Measurements from ENCODE around the gene NTN4. TPM values are rescaled to one million over a fixed set of nuclear protein-coding genes. Genes with fewer than 3 reads are reported as not detected.
"Not testable (repeated sequence)": the region's sequence is repeated elsewhere in the genome, so short reads cannot be mapped to it uniquely, and the experiment has no call there.

Gene NTN4
- total RNA-seq, 1 donor from 2014 or later = 20.9 TPM

DNA sequence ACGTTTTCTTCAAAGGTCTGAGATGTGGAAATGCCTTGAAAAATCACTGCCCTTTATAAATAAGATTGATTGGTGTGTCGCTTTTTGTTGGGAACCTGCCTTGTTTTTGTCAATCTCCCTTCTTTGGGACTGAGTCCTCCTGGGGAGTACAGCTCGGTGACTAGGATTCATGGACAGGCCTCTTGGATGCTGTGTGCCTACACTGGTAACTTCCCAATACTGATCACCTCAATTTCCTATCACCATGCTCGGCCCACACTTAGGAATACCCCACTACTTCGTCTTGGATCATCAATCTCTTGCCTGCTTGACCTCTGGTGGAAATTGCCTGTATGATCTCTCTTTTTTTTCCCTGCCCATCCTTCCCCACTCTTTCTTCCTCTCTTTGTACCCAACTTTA lies 34.2 kb downstream of the NTN4 start:
- no peak overlapping the region for H3K9ac ChIP-seq (ENCODE audit: low read depth in 1 of 3, low read length in 3 of 3)
- no peaks in the 10 kb centered on the region for H3K9me3 ChIP-seq (ENCODE audit: control insufficient read depth in 3 of 3, low read length in 3 of 3)
- H3K27me3 ChIP-seq (ENCODE audit: control insufficient read depth in 3 of 3, insufficient read depth in 3 of 3, low read length in 3 of 3) = no peaks in the 10 kb centered on the region
- no peaks in the 10 kb centered on the region for H3K36me3 ChIP-seq (ENCODE audit: control insufficient read depth in 3 of 3, insufficient read depth in 3 of 3, low read length in 3 of 3)
- no peak overlapping the region for H3K27ac ChIP-seq (ENCODE audit: low read depth, low read length)
- H3K4me3 ChIP-seq (ENCODE audit: low read length in 3 of 3) = no peak overlapping the region
- no peaks in the 10 kb centered on the region for H3K4me1 ChIP-seq (ENCODE audit: control insufficient read depth in 3 of 3, insufficient read depth in 3 of 3, low read length in 3 of 3)

DNA sequence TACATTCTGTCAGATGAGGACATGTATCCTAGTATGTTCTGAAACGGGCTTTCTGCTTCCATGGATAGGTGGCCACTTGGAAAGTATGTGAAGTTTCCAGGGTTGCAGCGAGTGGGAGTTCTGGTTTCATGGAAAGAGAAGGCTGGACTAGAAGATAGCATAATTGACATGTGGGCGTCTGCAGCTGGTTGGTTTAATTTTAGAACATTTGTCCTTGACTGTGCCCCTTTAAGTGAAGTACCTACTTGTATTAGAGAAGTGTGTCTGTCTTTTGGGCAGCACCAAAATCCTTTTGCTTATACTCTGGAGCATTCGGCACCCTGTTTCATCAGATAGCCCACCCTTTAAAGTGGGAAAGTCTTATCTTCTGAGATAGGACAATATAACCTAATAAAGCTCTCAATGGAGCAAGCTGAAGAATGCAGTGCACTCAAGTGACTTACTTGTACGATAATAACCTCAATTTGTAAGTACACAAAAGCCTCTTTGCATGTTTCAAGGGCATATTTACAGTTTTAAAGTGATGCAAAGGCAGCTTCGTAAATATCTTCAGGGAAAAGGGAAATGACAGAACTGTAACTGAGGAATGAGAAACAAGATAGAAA lies 35.2 kb downstream of the NTN4 start:
- Histone ChIP-seq H3K4me3 (ENCODE audit: low read length in 3 of 3) (no peak overlapping the region), H3K4me1 (ENCODE audit: control insufficient read depth in 3 of 3, insufficient read depth in 3 of 3, low read length in 3 of 3) (no peaks in the 10 kb centered on the region), H3K27me3 (ENCODE audit: control insufficient read depth in 3 of 3, insufficient read depth in 3 of 3, low read length in 3 of 3) (no peaks in the 10 kb centered on the region), H3K9ac (ENCODE audit: low read depth in 1 of 3, low read length in 3 of 3) (no peak overlapping the region), H3K36me3 (ENCODE audit: control insufficient read depth in 3 of 3, insufficient read depth in 3 of 3, low read length in 3 of 3) (no peaks in the 10 kb centered on the region), H3K9me3 (ENCODE audit: control insufficient read depth in 3 of 3, low read length in 3 of 3) (no peaks in the 10 kb centered on the region), H3K27ac (ENCODE audit: low read depth, low read length) (peak overlapping the region; percentile 7)

GRCh38 chr12:95746062-95746461 lies 44.5 kb downstream of the NTN4 start:
- H3K4me3 ChIP-seq (ENCODE audit: low read length in 3 of 3); H3K36me3 ChIP-seq (ENCODE audit: control insufficient read depth in 3 of 3, insufficient read depth in 3 of 3, low read length in 3 of 3); H3K27ac ChIP-seq (ENCODE audit: low read depth, low read length); H3K27me3 ChIP-seq (ENCODE audit: control insufficient read depth in 3 of 3, insufficient read depth in 3 of 3, low read length in 3 of 3); H3K9ac ChIP-seq (ENCODE audit: low read depth in 1 of 3, low read length in 3 of 3); H3K9me3 ChIP-seq (ENCODE audit: control insufficient read depth in 3 of 3, low read length in 3 of 3); H3K4me1 ChIP-seq (ENCODE audit: control insufficient read depth in 3 of 3, insufficient read depth in 3 of 3, low read length in 3 of 3): not testable (repeated sequence)

DNA sequence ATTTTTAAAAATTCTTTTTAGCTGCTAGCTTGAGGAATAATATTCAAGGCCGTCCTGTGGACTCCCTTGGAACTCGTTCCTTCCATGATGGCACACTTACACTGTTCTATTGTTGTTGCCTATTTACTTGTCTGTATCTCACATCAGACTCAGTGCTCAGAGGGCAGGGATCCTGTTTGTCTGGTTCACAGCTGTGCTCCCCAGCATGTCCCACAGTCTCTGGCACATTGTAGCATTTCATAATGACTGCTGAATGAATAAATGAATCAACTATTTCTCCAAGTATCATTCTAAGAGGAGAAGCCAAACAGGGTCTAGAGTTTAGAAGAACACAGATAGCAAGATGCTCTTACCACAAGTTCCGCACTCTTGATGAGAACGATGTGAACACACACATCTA lies 48.0 kb downstream of the NTN4 start:
- peaks cover 0 to 5% (median 0%) of the 10 kb centered on the region in 3 donors for H3K36me3 ChIP-seq (ENCODE audit: control insufficient read depth in 3 of 3, insufficient read depth in 3 of 3, low read length in 3 of 3)
- H3K4me3 ChIP-seq (ENCODE audit: low read length in 3 of 3) = no peak overlapping the region
- no peak overlapping the region for H3K27ac ChIP-seq (ENCODE audit: low read depth, low read length)
- H3K9me3 ChIP-seq (ENCODE audit: control insufficient read depth in 3 of 3, low read length in 3 of 3) = peaks cover 0 to 6% (median 0%) of the 10 kb centered on the region in 3 donors
- peaks cover 4 to 5% (median 5%) of the 10 kb centered on the region in 3 donors for H3K4me1 ChIP-seq (ENCODE audit: control insufficient read depth in 3 of 3, insufficient read depth in 3 of 3, low read length in 3 of 3)
- H3K9ac ChIP-seq (ENCODE audit: low read depth in 1 of 3, low read length in 3 of 3) = no peak overlapping the region
- no peaks in the 10 kb centered on the region for H3K27me3 ChIP-seq (ENCODE audit: control insufficient read depth in 3 of 3, insufficient read depth in 3 of 3, low read length in 3 of 3)

GRCh38 chr12:95741635-95742034 lies 48.9 kb downstream of the NTN4 start:
- no peaks in the 10 kb centered on the region for H3K27me3 ChIP-seq (ENCODE audit: control insufficient read depth in 3 of 3, insufficient read depth in 3 of 3, low read length in 3 of 3)
- no peak overlapping the region for H3K4me3 ChIP-seq (ENCODE audit: low read length in 3 of 3)
- H3K9ac ChIP-seq (ENCODE audit: low read depth in 1 of 3, low read length in 3 of 3) = no peak overlapping the region
- H3K27ac ChIP-seq (ENCODE audit: low read depth, low read length) = no peak overlapping the region
- H3K4me1 ChIP-seq (ENCODE audit: control insufficient read depth in 3 of 3, insufficient read depth in 3 of 3, low read length in 3 of 3) = peaks cover 4 to 12% (median 9%) of the 10 kb centered on the region in 3 donors
- H3K9me3 ChIP-seq (ENCODE audit: control insufficient read depth in 3 of 3, low read length in 3 of 3) = peaks cover 0 to 6% (median 0%) of the 10 kb centered on the region in 3 donors
- peaks cover 0 to 6% (median 0%) of the 10 kb centered on the region in 3 donors for H3K36me3 ChIP-seq (ENCODE audit: control insufficient read depth in 3 of 3, insufficient read depth in 3 of 3, low read length in 3 of 3)

DNA sequence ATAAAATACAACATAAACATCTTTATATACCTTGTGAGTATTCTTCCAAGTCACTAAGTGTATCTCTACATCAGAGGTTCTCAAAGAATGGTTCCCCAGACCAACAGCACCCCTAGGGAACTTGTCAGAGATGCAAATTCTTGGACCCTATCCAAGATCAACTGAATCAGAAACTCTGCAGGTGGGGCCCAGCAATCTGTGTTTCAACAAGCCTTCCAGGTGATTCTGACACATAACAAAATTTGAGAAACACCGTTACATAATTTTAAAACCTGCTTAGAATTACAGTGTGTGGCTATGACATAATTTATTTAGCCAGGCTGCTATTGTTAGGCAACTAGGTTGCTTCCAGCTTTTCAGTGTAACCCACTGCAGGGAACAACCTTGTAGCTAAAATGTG lies 49.8 kb downstream of the NTN4 start:
- Histone ChIP-seq H3K4me1 (ENCODE audit: control insufficient read depth in 3 of 3, insufficient read depth in 3 of 3, low read length in 3 of 3) (peaks cover 7 to 14% (median 9%) of the 10 kb centered on the region in 3 donors), H3K27ac (ENCODE audit: low read depth, low read length) (no peak overlapping the region)

GRCh38 chr12:95739561-95740313 lies 50.8 kb downstream of the NTN4 start:
- no peaks in the 10 kb centered on the region for H3K27me3 ChIP-seq (ENCODE audit: control insufficient read depth in 3 of 3, insufficient read depth in 3 of 3, low read length in 3 of 3)
- H3K36me3 ChIP-seq (ENCODE audit: control insufficient read depth in 3 of 3, insufficient read depth in 3 of 3, low read length in 3 of 3) = peaks cover 0 to 3% (median 0%) of the 10 kb centered on the region in 3 donors
- peak overlapping the region in 1 of 3 donors; percentile 25 for H3K4me3 ChIP-seq (ENCODE audit: low read length in 3 of 3)
- no peaks in the 10 kb centered on the region for H3K9me3 ChIP-seq (ENCODE audit: control insufficient read depth in 3 of 3, low read length in 3 of 3)
- no peak overlapping the region for H3K9ac ChIP-seq (ENCODE audit: low read depth in 1 of 3, low read length in 3 of 3)
- peaks cover 7 to 14% (median 9%) of the 10 kb centered on the region in 3 donors for H3K4me1 ChIP-seq (ENCODE audit: control insufficient read depth in 3 of 3, insufficient read depth in 3 of 3, low read length in 3 of 3)
- H3K27ac ChIP-seq (ENCODE audit: low read depth, low read length) = peak overlapping the region; percentile 62

More for the DNA sequence above, 49.8 kb downstream of the NTN4 start:
- Histone ChIP-seq H3K36me3 (ENCODE audit: control insufficient read depth in 3 of 3, insufficient read depth in 3 of 3, low read length in 3 of 3) (peaks cover 0 to 3% (median 0%) of the 10 kb centered on the region in 3 donors), H3K27me3 (ENCODE audit: control insufficient read depth in 3 of 3, insufficient read depth in 3 of 3, low read length in 3 of 3) (no peaks in the 10 kb centered on the region), H3K9me3 (ENCODE audit: control insufficient read depth in 3 of 3, low read length in 3 of 3) (peaks cover 0 to 5% (median 0%) of the 10 kb centered on the region in 3 donors), H3K9ac (ENCODE audit: low read depth in 1 of 3, low read length in 3 of 3) (no peak overlapping the region), H3K4me3 (ENCODE audit: low read length in 3 of 3) (no peak overlapping the region)

GRCh38 chr12:95738024-95738611 lies 52.4 kb downstream of the NTN4 start:
- H3K27ac ChIP-seq (ENCODE audit: low read depth, low read length) = no peak overlapping the region

DNA sequence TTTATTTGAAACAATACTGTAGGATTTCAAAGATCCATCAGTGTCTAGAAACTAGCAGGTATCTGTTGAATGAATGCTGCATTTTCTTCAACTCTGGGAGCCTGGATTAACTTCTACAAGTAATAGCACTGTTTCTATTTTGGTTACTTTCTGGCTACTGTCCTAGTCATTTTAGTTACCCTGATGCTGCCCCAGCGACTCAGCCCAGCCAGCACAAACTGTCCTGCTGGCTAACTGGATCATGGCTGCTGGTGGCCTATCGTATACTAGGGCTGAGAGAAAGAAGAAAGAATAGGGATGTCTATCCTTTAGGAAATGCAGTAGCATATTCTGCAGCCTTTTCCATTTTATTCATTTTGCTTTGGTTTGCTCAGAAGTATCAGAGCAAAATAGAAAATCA lies 53.9 kb downstream of the NTN4 start:
- H3K36me3 ChIP-seq (ENCODE audit: control insufficient read depth in 3 of 3, insufficient read depth in 3 of 3, low read length in 3 of 3) = peaks cover 0 to 3% (median 0%) of the 10 kb centered on the region in 3 donors
- H3K27me3 ChIP-seq (ENCODE audit: control insufficient read depth in 3 of 3, insufficient read depth in 3 of 3, low read length in 3 of 3) = no peaks in the 10 kb centered on the region
- no peaks in the 10 kb centered on the region for H3K9me3 ChIP-seq (ENCODE audit: control insufficient read depth in 3 of 3, low read length in 3 of 3)
- no peak overlapping the region for H3K27ac ChIP-seq (ENCODE audit: low read depth, low read length)
- H3K4me3 ChIP-seq (ENCODE audit: low read length in 3 of 3) = no peak overlapping the region
- no peak overlapping the region for H3K9ac ChIP-seq (ENCODE audit: low read depth in 1 of 3, low read length in 3 of 3)
- H3K4me1 ChIP-seq (ENCODE audit: control insufficient read depth in 3 of 3, insufficient read depth in 3 of 3, low read length in 3 of 3) = peaks cover 7 to 21% (median 9%) of the 10 kb centered on the region in 3 donors

More at GRCh38 chr12:95738024-95738611, 52.4 kb downstream of the NTN4 start:
- Histone ChIP-seq H3K9me3 (ENCODE audit: control insufficient read depth in 3 of 3, low read length in 3 of 3) (no peaks in the 10 kb centered on the region), H3K4me1 (ENCODE audit: control insufficient read depth in 3 of 3, insufficient read depth in 3 of 3, low read length in 3 of 3) (peaks cover 7 to 17% (median 9%) of the 10 kb centered on the region in 3 donors), H3K4me3 (ENCODE audit: low read length in 3 of 3) (no peak overlapping the region), H3K9ac (ENCODE audit: low read depth in 1 of 3, low read length in 3 of 3) (no peak overlapping the region), H3K27me3 (ENCODE audit: control insufficient read depth in 3 of 3, insufficient read depth in 3 of 3, low read length in 3 of 3) (no peaks in the 10 kb centered on the region), H3K36me3 (ENCODE audit: control insufficient read depth in 3 of 3, insufficient read depth in 3 of 3, low read length in 3 of 3) (peaks cover 0 to 3% (median 0%) of the 10 kb centered on the region in 3 donors)

- H3K4me1 ChIP-seq (ENCODE audit: control insufficient read depth in 3 of 3, insufficient read depth in 3 of 3, low read length in 3 of 3) = peaks cover 7 to 21% (median 9%) of the 10 kb centered on the region in 3 donors
- H3K27ac ChIP-seq (ENCODE audit: low read depth, low read length); H3K4me3 ChIP-seq (ENCODE audit: low read length in 3 of 3); H3K9ac ChIP-seq (ENCODE audit: low read depth in 1 of 3, low read length in 3 of 3); H3K27me3 ChIP-seq (ENCODE audit: control insufficient read depth in 3 of 3, insufficient read depth in 3 of 3, low read length in 3 of 3); H3K36me3 ChIP-seq (ENCODE audit: control insufficient read depth in 3 of 3, insufficient read depth in 3 of 3, low read length in 3 of 3); H3K9me3 ChIP-seq (ENCODE audit: control insufficient read depth in 3 of 3, low read length in 3 of 3): not testable (repeated sequence)
Measured at GRCh38 chr12:95735728-95736127, 54.8 kb downstream of the NTN4 start.
